Measurements from ENCODE around the gene FKBP2.

The FKBP2 gene

DNA sequence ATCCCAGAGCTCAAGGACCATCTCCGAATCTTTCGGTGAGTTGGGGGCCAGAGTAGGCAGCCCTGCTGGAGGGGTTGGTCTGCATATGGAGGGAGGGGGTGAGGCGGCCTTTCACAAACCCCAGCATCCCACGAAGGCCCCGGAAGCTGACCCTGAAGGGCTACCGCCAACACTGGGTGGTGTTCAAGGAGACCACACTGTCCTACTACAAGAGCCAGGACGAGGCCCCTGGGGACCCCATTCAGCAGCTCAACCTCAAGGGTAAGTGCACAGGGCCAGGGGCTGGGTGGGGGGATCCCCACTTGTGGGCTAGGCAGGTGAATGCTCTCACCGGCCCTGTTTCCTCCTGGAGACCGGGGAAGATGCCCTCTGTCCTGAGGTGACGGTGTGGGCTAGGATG, 21.1 kb upstream of the FKBP2 start:
- DNase-seq, result no peak

GRCh38 chr11:64220271-64220670, 20.6 kb upstream of the FKBP2 start:
- DNase-seq, result no peak

GRCh38 chr11:64220798-64221197, 20.1 kb upstream of the FKBP2 start:
- DNase-seq, result no peak

- DNase-seq, result peak; percentile 27
Measured at GRCh38 chr11:64222651-64223000, 18.3 kb upstream of the FKBP2 start.

DNA sequence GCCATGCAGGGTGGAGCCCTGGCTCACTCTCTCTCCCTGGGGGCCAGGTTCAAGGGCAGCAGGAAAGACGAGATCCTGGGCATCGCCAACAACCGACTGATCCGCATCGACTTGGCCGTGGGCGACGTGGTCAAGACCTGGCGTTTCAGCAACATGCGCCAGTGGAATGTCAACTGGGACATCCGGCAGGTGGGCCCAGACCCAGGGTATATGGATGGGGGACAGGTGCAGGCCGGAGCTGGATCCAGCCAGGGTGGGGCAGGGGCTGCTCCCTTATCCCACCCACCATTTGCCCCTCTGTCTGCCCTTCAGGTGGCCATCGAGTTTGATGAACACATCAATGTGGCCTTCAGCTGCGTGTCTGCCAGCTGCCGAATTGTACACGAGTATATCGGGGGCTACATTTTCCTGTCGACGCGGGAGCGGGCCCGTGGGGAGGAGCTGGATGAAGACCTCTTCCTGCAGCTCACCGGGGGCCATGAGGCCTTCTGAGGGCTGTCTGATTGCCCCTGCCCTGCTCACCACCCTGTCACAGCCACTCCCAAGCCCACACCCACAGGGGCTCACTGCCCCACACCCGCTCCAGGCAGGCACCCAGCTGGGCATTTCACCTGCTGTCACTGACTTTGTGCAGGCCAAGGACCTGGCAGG, 17.8 kb upstream of the FKBP2 start:
- DNase-seq, result no peak

DNA sequence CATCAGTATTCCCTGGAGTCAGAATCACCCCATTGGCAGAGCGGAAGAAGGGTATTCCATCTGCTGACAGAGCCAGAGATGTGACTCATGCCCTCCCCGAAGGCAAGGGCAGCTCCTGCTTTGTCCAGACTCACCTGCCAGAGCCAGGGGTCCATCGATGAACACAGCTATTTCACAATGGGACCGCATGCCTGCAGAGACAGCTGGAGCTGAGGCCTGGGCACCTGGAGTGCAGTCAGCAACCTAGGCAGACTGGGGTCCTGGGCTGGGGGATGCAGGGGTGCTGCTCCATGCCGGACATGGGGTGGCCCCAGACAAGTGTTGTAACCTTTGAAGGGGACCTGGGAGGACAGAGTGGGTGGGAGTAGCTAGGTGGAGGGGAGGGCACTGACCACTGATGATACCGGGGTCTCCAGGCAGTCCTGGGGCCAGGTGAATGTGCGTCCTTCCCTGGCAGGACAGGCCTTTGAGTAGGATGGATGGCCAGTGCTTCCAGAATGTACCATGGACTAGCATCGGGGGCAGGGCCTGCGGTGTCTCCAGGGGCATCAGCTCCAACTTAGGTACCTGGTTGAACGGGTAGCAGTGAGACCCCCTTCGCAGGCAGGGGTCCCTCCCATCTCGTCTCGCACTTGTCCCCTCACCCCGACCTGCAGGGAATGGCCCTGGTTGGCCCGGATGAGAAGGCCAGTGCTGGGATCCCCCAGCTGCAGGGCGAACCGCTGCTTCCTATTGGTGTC, 16.6 kb upstream of the FKBP2 start:
- no peak for DNase-seq

- no peak for DNase-seq
Measured at GRCh38 chr11:64224891-64225607, 15.8 kb upstream of the FKBP2 start.

GRCh38 chr11:64225608-64226506, 15.0 kb upstream of the FKBP2 start, which contains the start of the genes NUDT22 and TRPT1:
Gene NUDT22, plus strand, starts transcription at chr11:64226274. Its CDS starts 379 bp downstream, at chr11:64226653.
Gene TRPT1, minus strand, starts transcription at chr11:64226186. Its CDS starts 326 bp downstream, at chr11:64225860.
- DNase-seq, result peak; percentile 92

- DNase-seq, result peak; percentile 61
Measured at GRCh38 chr11:64226507-64227051, 14.3 kb upstream of the FKBP2 start.

DNA sequence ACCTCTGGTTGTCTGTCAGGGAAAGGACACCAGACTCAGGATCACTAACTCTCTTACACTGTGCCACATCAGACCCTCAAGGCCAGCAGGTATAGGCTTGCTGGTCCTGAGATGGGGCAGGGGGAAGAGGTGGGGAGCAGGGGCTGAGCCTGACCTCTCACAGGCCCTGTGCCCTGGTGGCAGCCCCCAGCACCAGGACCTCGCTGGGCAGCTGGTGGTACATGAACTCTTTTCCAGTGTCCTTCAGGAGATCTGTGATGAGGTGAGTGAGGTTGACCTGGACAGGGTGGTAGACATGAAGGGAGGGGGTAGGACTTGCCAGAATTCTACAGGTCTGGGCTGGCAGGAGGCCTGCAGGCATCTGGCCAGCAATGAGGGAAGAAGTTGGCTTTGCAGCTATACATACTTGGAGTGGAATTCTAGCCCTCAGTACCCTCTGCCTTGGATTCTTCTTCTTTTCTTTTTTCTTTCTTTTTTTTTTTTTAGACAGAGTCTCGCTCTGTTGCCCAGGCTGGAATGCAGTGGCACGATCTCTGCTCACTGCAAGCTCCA, 13.4 kb upstream of the FKBP2 start:
- no peak for DNase-seq

DNA sequence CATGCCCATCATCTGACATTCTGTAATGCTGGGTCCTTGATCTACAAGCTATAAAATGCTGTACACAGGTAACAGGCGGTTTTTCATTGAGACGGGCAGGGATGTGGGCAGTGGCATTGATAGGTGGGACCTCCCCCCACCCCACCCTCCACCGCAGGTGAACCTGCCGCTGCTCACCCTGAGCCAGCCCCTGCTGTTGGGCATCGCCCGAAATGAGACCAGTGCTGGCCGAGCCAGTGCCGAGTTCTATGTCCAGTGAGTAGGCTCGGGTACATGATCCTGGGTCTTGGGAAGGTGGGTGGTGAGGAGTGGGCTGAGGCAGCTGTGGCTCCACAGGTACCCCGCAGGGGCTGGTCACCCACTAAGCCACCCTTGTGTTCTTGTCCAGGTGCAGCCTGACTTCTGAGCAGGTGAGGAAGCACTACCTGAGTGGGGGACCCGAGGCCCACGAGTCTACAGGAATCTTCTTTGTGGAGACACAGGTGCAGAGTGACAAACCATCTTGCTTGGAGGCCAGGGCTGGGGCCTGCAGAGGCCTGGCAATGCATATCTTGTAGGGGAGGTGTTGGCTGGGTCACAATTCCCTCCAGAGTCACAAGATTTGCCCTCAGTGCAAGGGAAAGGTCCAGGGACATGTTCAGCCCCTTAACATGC, 11.7 kb upstream of the FKBP2 start:
- no peak for DNase-seq

GRCh38 chr11:64229744-64230170, 11.1 kb upstream of the FKBP2 start:
- no peak for DNase-seq

DNA sequence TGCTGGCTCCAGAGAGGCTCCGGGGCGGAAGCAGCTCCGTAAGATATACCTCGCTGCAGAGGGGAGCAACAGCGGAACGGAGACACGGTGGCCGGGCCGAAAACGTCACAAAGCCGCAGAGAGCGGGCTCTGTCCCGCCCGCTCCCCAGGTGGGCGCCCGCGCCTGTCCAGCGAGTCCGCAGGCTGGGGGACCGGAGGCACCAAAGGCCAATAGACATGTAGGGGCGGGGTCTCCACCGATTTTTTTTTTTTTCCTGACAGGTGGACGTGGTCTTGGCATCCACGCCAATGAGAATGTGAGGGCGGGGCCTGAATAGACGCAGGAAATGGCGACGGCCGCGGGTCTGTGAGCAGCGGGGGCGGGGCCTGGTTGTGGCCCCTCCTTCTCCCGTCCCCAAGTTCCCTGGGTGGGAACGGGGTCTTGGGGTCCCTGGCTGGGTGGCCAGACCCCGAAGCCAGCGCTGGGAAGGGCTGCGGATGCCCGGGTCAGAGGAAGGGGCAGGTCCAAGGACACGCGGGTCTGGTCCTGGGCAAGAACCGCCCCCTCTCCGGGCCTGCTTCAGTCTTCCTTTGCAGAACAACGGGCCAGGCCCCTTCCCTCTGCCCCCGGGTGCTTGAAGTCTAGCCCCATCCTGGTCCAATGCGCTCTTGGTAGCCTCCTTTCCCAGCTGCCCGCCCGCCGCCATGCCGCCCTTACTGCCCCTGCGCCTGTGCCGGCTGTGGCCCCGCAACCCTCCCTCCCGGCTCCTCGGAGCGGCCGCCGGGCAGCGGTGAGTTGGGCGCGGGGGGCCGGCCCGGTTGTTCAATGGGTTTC, 10.5 kb upstream of the FKBP2 start, which contains the start of gene DNAJC4:
TSS of gene DNAJC4 (plus strand) at position 378 of the 814 bp plus-strand sequence. CDS start at position 685, 307 bp downstream.
- peak; percentile 98 for DNase-seq

- DNase-seq, result no peak
Measured at GRCh38 chr11:64230985-64231365, 9.9 kb upstream of the FKBP2 start.

DNA sequence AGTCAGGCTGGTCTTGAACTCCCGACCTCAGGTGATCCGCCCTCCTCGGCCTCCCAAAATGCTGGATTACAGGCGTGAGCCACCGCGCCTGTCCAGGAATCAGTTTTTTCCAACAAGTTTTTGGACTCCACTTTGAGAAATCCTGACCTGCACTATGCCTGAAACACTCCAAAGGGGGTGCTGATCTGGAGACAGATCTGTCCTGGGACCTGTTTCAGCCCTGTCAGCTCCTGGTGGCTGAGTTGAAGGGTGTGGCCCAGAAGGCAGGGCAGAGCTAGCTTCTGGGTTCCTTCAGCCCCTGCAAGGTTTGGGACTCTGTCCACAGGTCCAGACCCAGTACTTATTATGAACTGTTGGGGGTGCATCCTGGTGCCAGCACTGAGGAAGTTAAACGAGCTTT, 9.3 kb upstream of the FKBP2 start:
- no peak for DNase-seq

DNA sequence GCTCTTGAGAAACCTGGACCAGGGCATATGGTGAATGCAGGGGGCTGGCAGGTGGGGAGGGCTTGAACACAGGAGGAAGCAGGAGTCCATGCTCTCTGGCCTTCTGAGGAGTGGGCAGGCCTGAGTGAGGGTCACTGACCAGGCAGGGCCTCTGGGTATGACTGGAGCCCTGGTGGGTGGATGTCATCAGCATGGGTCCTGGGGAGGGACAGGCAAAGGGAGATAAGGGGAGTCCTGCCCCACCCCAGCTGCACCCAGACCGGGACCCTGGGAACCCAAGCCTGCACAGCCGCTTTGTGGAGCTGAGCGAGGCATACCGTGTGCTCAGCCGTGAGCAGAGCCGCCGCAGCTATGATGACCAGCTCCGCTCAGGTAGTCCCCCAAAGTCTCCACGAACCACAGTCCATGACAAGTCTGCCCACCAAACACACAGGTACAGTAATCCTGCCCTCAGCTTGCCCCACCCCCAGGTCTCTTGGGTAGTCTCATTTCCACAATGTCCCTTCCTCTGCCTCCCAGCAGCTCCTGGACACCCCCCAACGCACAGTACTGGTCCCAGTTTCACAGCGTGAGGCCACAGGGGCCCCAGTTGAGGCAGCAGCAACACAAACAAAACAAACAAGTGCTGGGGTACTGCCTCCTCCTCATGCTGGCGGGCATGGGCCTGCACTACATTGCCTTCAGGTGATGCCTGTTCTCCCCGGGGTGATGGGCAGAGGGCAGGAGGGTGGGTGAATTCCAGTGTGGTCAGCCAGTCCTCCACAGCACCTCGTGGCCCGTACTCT, 8.5 kb upstream of the FKBP2 start:
- DNase-seq, result no peak

- DNase-seq, result no peak
Measured at GRCh38 chr11:64232967-64233315, 8.0 kb upstream of the FKBP2 start.

GRCh38 chr11:64233913-64234586, 6.8 kb upstream of the FKBP2 start, which contains the start of gene VEGFB:
Gene VEGFB, plus strand, starts transcription at chr11:64234584. Its CDS starts 250 bp downstream, at chr11:64234834.
- peak; percentile 65 for DNase-seq
